GM11168 (cell line): Measurements from ENCODE around the gene NAA60.
"Not testable (repeated sequence)": the region's sequence is repeated elsewhere in the genome, so short reads cannot be mapped to it uniquely, and the experiment has no call there.

ENCODE experiments used
- in situ Hi-C: fragments of 300-500 bp; cut with MboI; formaldehyde crosslinking; loops from one replicate; pipeline ENCODE4 v1.12.0; 2022; ENCODE audit warnings: low sequenced_read_pairs; ENCODE audit not compliant: unreplicated experiment

NAA60 gene

DNA sequence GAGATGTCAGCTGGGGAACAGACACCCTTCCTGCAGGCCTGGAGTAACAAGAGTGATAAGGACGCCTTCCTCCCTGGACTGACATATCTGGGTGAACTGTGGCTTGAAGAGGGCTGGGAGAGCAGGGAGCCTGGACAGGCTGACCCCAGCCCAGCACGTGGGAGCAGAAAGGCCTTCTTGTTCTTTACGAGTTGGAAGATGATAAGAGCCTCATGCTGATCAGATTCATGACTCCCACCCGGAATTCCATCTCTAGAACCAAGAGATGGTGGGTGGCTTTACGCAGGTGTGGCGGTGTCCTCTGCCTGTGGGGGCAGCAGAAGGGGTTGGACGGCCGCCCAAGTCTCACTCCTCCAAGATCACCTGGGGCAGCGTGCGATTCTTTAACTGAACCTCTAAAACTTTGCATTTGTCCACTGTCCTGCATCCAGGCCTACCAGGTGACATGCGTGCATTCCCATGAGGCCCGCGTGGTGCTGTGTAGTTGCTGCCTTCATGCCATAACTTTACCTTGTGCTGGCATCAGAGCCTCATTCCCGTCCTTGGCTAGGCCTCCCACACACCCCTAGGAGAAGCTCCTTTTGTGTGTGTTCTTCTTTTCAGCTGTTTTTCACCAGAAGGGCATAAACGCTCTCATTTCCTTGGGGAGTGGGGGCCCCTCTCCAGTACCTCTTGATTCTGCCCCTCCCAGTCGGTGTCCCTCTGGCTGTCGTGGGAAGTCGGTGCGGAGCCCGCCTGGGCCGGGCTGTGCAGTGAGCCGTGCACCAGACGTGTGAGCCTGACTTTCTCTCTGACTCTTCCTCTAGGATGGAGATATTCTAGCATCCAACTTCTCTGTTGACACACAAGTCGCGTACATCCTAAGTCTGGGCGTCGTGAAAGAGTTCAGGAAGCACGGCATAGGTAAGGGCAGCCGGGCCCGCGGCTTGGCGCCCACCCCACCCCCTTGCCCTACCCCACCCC is 38.5 kb downstream of the NAA60 start:
- in situ Hi-C loops: no loop called here

DNA sequence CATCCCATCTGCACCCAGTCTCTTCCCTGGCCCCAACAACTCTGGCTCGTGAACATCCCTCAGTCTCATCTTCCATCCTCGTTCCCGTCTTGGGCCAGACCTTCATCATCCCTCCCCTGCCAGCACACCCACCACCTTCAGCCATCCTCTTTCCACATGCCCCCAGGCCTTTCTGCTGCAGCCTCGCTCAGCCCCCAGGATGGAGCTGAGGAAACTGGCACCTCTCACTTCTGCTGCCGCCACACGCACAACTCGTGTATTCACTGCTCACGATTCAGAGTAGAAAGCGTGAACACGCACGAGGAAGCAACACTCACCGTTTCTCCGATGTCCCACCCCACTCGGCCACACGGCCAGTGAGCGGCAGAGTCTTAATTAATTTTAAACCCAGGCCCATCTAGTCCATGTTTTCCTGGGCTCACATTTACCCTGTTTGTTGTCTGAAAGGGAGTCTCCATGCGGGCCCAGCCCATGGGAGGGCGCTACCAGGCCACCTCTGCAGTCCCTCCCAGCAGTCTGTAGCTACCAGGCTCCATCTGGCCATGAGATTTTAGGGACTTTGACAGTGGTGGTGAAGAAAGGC is 39.3 kb downstream of the NAA60 start:
- in situ Hi-C loops: no loop called here

DNA sequence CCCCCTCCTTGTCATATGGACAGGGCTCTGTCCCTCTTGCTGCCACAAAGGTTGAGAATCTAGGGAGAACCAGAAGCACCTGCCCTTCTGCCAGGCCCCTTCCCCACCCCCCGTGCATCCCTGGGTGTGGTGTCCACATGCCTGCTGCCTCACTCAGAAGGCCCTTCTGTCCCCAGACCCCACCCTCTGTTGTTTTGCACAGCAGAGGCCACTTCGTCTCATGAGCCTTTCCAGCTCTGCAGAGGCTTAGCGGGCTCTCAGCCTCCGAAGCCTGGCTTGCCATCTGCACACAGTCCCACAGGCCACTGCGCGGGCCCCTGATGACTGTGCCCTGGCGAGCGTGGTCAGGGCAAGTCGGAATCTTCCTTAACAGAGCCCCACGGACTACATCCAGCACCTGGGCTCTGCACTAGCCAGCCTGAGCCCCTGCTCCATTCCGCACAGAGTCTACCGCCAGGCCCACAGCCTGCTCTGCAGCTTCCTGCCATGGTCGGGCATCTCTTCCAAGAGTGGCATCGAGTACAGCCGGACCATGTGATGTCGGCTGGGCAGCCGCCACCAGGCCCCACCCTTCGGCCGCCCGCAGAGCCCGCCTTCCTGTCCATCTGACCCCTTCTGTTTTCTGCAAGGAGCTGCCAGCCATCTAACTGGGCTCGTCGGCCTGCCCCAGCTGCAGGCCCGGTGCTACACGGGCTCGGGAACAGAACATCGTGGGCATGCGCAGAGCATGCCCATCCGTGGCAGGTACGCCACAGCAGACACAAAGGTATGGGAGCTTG is 41.0 kb downstream of the NAA60 start:
- in situ Hi-C loops: no loop called here

- in situ Hi-C loops: no loop called here
These were observed 41.7 kb downstream of the NAA60 start for GRCh38 chr16:3485097-3485745.

DNA sequence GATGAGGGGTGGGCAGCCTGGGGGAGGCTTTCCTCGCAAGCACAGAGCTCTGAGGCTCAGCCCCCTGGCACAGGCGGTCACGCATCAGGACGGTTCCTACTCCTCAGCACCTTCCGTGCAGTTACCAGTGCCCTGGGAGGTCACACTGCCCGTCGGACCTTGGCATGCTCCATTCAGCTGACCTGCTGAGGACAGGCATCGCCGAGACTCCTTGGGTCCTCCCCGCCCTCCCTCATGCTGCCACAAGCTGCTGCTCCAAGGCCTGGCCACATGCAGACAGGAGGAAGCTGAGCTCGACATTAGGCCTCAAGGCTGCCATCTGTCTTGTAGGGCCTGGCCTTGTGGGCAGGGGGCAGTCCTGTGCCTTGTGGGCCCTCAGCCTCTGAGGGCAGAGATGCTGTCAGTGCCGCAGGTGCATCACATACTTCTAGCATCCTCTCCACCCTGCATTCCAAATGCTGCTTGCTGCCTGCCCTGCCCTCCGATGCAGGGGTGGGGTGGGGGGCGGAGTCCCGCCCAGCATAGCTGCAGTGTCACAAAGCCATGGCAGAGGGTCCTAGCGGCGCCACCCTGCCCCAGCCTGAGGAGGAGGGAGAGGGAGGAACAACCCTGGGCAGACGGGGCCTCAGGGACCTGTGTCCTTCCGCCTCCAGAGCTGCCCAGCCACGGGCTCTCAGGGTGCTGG is 42.5 kb downstream of the NAA60 start:
- in situ Hi-C loops: no loop called here

GRCh38 chr16:3486506-3487215 is 43.2 kb downstream of the NAA60 start:
- in situ Hi-C loops: no loop called here

GRCh38 chr16:3487521-3488410 is 44.3 kb downstream of the NAA60 start:
- in situ Hi-C loops: no loop called here

DNA sequence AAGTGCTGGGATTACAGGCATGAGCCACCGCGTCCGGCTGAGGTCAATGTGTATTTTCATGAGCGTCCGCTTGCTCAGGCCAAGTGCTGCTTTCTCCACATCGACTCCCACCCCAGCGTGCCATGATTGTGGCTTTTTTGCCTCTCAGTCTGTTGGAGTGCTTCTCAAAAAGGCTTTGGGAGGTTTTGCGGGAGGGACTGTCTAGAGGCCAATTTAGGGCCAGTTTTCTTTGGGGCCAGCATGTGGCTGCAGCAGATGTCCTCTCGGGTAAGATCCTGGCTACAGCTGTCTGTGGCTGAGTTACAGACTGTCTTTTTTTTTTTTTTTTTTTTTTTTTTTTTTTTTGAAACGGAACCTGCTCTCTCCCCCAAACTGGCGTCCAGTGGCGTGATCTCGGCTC is 45.3 kb downstream of the NAA60 start:
- in situ Hi-C loops: no loop called here

DNA sequence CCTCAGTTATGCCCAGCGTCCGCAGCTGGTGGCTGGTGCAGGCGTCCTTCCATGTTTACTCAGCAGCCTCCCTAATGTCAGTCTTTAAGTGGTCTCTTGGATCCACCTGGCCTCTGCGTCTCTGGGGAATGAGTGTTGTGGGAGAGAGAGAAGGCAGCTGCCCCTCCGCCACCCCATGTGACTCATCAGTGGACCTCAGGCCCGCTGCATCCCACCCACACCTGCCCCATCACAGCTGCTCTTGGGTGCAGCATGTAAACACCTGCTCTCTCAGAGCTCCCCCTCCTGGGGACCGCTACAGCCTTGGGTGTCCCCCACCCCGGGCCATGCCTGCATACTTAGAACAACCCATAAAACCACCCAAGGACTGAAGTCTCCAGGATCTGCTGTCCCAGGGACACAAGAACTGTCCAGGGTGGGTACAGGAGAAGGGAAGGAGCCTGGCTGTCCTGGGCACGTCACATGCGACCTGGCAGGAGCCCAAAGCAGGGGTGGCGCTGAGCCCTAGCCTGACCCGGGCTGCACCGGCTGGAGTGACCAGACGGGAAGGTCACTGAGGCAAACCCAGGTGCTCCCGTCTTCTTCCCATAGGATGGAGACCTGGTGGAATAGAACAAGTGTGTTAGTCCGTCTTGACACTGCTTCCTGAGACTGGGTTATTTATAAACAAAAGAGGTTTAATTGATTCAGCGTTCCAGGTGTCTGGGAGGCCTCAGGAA is 47.6 kb downstream of the NAA60 start:
- in situ Hi-C loops: no loop called here

DNA sequence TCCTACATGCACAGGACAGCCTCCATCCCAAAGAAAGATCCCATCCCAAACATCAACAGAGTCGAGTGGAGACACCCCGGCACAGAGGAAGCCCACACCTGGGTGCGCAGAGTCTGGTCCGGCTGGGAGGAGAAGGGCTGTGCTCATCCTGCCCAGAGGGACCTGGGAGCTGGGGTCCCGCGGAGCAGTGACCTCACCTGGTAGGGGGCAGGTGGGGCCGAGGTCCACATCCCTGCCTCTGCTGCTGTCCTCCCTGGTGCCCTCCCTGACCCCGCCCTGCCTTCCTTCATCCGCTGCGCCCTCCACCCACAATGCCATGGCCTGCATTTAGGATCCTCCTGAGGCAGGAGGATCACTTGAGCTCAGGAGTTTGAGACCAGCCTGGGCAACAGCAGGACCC is 48.9 kb downstream of the NAA60 start:
- in situ Hi-C loops: no loop called here

DNA sequence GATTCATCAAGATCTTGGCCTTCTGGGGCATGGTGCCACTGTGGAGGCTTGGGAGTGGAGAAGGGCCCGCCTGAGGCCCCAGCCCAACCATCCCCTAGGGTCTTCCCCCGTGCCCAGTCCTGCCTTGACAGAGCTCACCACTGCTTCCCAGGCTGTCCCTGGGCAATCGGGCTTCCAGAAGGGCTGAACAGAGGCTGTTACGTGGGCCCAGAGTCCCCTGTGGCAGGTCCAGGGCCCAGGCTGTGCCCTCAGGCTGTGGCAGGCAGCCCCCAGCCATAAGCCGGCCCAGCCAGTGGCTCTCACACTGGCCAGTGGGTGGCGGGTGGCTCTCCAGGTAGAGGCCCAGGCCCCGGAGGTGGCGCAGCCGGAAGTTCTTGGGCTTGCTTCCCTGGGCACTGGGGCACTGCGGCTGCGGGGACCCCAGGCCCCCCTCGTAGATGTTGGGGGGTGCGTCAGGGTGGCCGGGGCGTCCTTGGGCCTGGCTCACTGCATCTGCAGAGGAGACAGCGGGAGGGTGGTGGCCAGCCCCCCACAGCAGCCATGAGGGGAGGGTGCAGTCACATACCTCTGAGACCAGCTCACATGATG is 51.0 kb downstream of the NAA60 start:
- in situ Hi-C loops: no loop called here

- in situ Hi-C loops: no loop called here
These were observed 51.7 kb downstream of the NAA60 start, which contains the start of gene C16orf90 for GRCh38 chr16:3495176-3495575. TSS of gene C16orf90 (minus strand) at chr16:3495489. CDS start at chr16:3495421, 68 bp downstream.

GRCh38 chr16:3496386-3496785 is 52.9 kb downstream of the NAA60 start:
- in situ Hi-C loops: no loop called here

DNA sequence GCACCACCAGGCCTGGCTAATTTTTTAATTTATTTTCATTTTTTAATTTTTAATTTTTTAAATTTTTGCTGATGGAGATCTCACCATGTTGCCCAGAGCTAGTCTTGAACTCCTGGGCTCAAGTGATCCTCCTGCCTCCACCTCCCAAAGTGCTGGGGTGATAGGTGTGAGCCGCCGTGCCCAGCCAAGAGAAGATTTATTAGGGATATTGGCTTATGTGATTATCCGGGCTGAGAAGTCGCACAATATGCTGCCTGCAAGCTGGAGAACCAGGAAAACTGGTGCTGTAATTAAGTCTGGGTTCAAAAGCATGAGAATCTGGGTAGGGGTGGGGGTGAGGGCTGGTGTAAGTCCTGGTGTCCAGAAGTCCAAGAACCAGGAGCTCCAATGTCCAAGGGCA is 54.3 kb downstream of the NAA60 start:
- in situ Hi-C loops: no loop called here

DNA sequence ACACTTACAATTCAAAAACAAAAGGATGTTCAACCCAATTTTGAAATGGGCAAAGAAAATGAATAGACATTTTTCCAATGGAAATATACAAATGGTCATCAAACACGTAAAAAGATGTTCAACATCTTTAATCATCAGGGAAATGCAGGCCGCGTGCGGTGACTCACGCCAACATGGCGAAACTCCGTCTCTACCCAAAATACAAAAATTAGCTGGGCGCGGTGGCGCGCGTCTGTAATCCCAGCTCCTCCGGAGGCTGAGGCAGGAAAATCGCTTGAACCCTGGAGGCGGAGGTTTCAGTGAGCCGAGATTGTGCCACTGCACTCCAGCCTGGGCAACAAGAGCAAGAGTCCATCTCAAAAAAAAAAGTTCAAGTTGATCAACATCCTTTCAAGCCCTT is 55.5 kb downstream of the NAA60 start:
- in situ Hi-C loops: no loop called here

GRCh38 chr16:3501412-3501761 is 57.9 kb downstream of the NAA60 start:
- in situ Hi-C loops: not testable (repeated sequence)

DNA sequence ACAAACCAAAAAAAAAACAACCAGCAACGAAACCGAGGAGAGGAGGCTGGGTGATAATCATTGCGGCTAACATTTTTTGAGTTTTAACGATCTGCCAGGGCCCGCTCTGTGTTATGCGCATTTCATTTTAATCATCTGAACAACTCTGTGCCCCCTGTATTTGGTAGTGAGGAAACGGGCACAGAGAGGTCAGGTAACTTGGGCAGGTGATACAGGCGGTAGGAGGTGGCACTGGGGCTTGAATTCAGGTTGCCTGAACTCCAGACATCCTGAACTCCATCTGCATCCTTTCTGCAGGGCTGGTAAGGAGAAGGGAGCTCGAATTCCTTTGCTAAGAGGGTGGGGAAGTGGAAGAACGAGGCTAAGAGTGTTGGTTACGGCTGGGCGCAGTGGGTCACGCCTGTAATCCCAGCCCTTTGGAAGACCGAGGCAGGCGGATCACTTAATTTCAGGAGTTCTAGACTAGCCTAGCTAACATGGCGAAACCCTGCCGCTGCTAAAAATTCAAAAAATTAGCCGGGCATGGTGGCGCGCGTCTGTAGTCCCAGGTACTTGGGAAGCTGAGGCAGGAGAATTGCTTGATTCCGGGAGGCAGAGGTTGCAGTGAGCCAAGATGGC is 58.4 kb downstream of the NAA60 start:
- in situ Hi-C loops: no loop called here
